ENCODE measurements around the gene SH3TC2.

GRCh38 chr5:149041242-149041641 lies 21.6 kb downstream of the SH3TC2 start:
- TF ChIP-seq CTCF (conservative IDR thresholded peaks at IDR 0.05; ENCODE audit: low read depth, low read length) (no peak), POLR2A (IDR thresholded peaks at IDR 0.05; ENCODE audit: low read depth, low read length) (no peak), SMC3 (IDR thresholded peaks at IDR 0.05; ENCODE audit: low read depth, low read length) (no peak), RFX5 (IDR thresholded peaks at IDR 0.05; ENCODE audit: low read depth, low read length) (no peak), USF2 (IDR thresholded peaks at IDR 0.05; ENCODE audit: low read depth, low read length) (no peak), CEBPB (IDR thresholded peaks at IDR 0.05; ENCODE audit: low read depth, low read length) (no peak)

Measured in IMR-90 (cell line).